HG03565 (cell line): ENCODE data around the gene AKAP6.

Source experiments
- ATAC-seq: cut with Tn5 transposase; IDR thresholded peaks from one replicate; pipeline ENCODE4 v1.9.1; 2021; ENCODE audit warnings: mild to moderate bottlenecking, moderate library complexity; ENCODE audit not compliant: unreplicated experiment

The AKAP6 gene

GRCh38 chr14:32474478-32475195, 145.5 kb downstream of the AKAP6 start:
- no peak for ATAC-seq

GRCh38 chr14:32476532-32476931, 147.4 kb downstream of the AKAP6 start:
- ATAC-seq: no peak

- no peak for ATAC-seq
Observed at GRCh38 chr14:32477396-32477795, 148.3 kb downstream of the AKAP6 start.

- no peak for ATAC-seq
Observed at GRCh38 chr14:32478050-32478449, 149.0 kb downstream of the AKAP6 start.

GRCh38 chr14:32480337-32480736, 151.2 kb downstream of the AKAP6 start:
- ATAC-seq: no peak

- no peak for ATAC-seq
Observed at GRCh38 chr14:32481707-32482106, 152.6 kb downstream of the AKAP6 start.

GRCh38 chr14:32491416-32492016, 162.4 kb downstream of the AKAP6 start:
- no peak for ATAC-seq

GRCh38 chr14:32492457-32492856, 163.4 kb downstream of the AKAP6 start:
- ATAC-seq: no peak

GRCh38 chr14:32494609-32495434, 165.7 kb downstream of the AKAP6 start:
- no peak for ATAC-seq

- ATAC-seq: no peak
Observed at GRCh38 chr14:32495435-32495734, 166.3 kb downstream of the AKAP6 start.

GRCh38 chr14:32497248-32497647, 168.2 kb downstream of the AKAP6 start:
- ATAC-seq: no peak

GRCh38 chr14:32507029-32507984, 178.2 kb downstream of the AKAP6 start:
- ATAC-seq: no peak

GRCh38 chr14:32508281-32508680, 179.2 kb downstream of the AKAP6 start:
- ATAC-seq: no peak

GRCh38 chr14:32509632-32510187, 180.6 kb downstream of the AKAP6 start:
- ATAC-seq: no peak

GRCh38 chr14:32510815-32511214, 181.7 kb downstream of the AKAP6 start:
- ATAC-seq: no peak

- no peak for ATAC-seq
Observed at GRCh38 chr14:32512348-32512747, 183.2 kb downstream of the AKAP6 start.

- no peak for ATAC-seq
Observed at GRCh38 chr14:32512813-32513212, 183.7 kb downstream of the AKAP6 start.

GRCh38 chr14:32513571-32514009, 184.5 kb downstream of the AKAP6 start:
- ATAC-seq: no peak

GRCh38 chr14:32514236-32514635, 185.1 kb downstream of the AKAP6 start:
- no peak for ATAC-seq

GRCh38 chr14:32514681-32515080, 185.6 kb downstream of the AKAP6 start:
- ATAC-seq: no peak
